RPMI7951 (cell line): ENCODE measurements around the gene CCNA1. TPM values are rescaled to one million over a fixed set of nuclear protein-coding genes. Genes with fewer than 3 reads are reported as not detected.

Source experiments
- DNase-seq: peaks from one replicate; pipeline ENCODE4 v3.0.0-alpha.2; 2012; ENCODE audit warnings: low read depth
- total RNA-seq: library from RNA; depleted of rRNA; stranded (reverse); fragments of >200 nt; shearing (Covaris generic); gene quantifications from 2 replicates; pipeline ENCODE4 v1.2.3, GENCODE V29; 2014; rRNA removed

The CCNA1 gene
- total RNA-seq, 1 experiment from 2014 or later: 0.96 TPM

- peak; percentile 9 for DNase-seq
Observed at GRCh38 chr13:36453516-36453915, 21.2 kb downstream of the CCNA1 start.

- DNase-seq: no peak
Observed at GRCh38 chr13:36454121-36454520, 21.8 kb downstream of the CCNA1 start.

GRCh38 chr13:36454987-36455386 is 22.7 kb downstream of the CCNA1 start:
- DNase-seq: no peak

GRCh38 chr13:36456577-36456976 is 24.3 kb downstream of the CCNA1 start:
- no peak for DNase-seq

- no peak for DNase-seq
Observed at GRCh38 chr13:36461506-36461905, 29.2 kb downstream of the CCNA1 start.

- DNase-seq: peak; percentile 2
Observed at GRCh38 chr13:36475468-36475867, 43.2 kb downstream of the CCNA1 start.

GRCh38 chr13:36476661-36477060 is 44.4 kb downstream of the CCNA1 start:
- DNase-seq: no peak

- no peak for DNase-seq
Observed at GRCh38 chr13:36480726-36481427, 48.6 kb downstream of the CCNA1 start.

- no peak for DNase-seq
Observed at GRCh38 chr13:36490055-36490454, 57.8 kb downstream of the CCNA1 start.

Other genes starting within 250 kb of the CCNA1 start
- not detected in 2 replicates for gene SOHLH2, start 217.9 kb upstream of the CCNA1 start, total RNA-seq
- gene CCDC169, start 134.7 kb upstream of the CCNA1 start, total RNA-seq: 0.36 and 0.88 TPM in 2 replicates
- gene SPART, start 86.1 kb upstream of the CCNA1 start, total RNA-seq: 44.0 and 52.9 TPM in 2 replicates
- gene SERTM1, start 241.5 kb downstream of the CCNA1 start, total RNA-seq: not detected in 2 replicates